Activated CD4-positive, alpha-beta T cell treated with anti-CD3 and anti-CD28 coated beads, Interleukin-10, Interleukin-2, amounts not matched to agents 100 ng/mL and 50 ng/mL, durations not matched to agents 16 hours and 8 hours (primary cell): ENCODE data around the gene TYROBP.
"Not testable (repeated sequence)": the region's sequence is repeated elsewhere in the genome, so short reads cannot be mapped to it uniquely, and the experiment has no call there.

Experiments used
- DNase-seq: peaks from one replicate; pipeline ENCODE4 v3.0.0-alpha.2; 2020

TYROBP gene

DNA sequence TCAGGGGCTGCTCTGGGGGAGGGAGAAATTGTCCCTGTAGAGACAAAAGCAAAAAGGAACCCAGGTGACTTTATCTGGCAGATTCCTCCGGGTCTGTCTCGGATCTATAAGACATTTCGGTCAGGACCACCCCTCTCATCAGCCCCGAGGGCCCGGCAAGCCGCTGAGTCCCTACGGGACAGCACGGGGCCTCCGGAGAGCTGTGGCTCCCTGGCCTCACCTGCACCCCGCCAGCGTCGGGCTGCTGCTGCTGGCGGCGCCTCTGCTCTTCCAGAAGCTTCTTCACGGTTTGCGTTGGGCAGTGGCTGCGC, 9.6 kb downstream of the TYROBP start:
- no peak for DNase-seq

DNA sequence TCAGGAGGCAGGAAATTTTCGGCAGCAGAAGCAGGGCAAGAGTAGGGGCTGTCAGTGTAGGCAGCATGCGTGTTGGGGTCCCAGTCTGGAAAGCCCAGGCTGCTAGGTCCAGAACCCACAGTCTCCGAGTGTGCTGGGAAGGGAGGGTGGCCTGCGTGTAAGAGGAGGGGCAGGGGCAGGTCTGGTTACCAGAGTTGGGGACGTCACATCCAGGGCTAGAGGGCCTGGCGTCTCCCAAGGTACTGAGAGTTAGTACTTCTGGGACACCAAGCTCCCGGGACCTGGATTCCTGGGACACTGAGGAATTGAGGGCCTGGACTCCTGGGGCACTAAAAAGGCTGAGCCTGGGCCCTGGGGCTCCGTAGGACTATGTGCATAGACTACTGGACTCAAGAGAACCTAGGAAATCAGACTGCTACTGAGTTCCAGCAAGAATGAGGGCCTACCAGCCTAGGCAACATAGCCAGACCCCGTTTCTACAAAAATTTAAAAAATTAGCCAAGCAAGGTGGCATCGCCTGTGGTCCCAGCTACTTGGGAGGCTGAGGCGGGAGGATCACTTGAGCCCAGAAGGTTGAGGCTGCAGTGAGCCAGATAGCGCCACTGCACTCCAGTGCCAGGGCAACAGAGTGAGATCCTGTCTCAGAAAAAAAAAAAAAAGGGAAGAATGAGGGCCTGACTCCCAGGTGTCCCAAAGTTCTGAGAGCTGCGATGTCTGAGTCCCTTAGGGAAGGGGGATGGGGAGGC, 10.2 kb downstream of the TYROBP start:
- no peak for DNase-seq

GRCh38 chr19:35896643-35897040, 11.5 kb downstream of the TYROBP start:
- DNase-seq: no peak

- DNase-seq: no peak
Observed at GRCh38 chr19:35895911-35896642, 12.0 kb downstream of the TYROBP start.

GRCh38 chr19:35894342-35894741, 13.8 kb downstream of the TYROBP start:
- no peak for DNase-seq

GRCh38 chr19:35891819-35892218, 16.3 kb downstream of the TYROBP start:
- DNase-seq: not testable (repeated sequence)

DNA sequence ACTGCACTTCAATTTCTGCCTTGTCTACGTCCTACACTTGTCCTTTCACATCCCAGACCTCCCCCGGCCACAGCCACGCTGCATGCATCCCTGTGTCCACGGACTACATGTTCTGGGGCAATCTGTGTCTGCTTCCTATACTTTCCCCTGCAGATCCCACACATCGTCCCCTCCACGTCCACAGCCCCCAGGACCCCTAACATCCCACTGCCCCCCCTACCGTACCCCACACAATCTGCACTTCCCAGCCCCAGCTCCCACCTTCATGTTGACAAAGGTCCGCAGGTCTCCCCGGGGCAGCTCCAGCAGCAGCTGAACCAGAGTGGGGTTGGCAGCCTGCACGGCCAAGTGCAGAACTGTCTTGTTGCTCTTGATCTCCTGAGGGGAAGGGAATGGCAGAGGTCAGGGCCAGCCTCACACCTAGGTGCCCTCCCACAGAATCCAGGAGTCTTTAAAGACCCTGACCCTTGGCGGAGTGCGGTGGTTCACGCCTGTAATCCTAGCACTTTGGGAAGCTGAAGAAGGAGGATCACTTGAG, 17.9 kb downstream of the TYROBP start:
- DNase-seq: no peak

GRCh38 chr19:35889370-35890112, 18.6 kb downstream of the TYROBP start:
- no peak for DNase-seq

DNA sequence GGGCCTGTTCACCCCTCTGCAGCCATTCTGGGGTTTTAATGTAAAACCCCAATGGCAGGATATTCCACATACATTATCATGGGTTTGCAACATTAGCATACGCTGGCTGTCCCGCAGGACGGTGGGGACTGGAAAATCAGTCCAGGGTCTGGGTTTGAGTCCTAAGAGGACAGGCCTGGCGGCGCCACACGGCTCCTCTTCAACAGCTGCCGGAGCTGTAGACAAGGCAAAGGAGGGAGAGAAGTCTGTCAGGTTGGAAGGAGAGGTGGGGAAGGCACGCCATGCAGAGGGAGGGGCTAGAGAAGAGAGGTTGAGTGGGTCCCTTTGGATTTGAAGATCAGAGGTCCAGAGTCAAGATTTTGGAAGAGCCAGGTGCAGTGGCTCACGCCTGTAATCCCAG, 19.7 kb downstream of the TYROBP start:
- no peak for DNase-seq

- DNase-seq: no peak
Observed at GRCh38 chr19:35887197-35887596, 20.9 kb downstream of the TYROBP start.

GRCh38 chr19:35885904-35886303, 22.2 kb downstream of the TYROBP start:
- DNase-seq: no peak

DNA sequence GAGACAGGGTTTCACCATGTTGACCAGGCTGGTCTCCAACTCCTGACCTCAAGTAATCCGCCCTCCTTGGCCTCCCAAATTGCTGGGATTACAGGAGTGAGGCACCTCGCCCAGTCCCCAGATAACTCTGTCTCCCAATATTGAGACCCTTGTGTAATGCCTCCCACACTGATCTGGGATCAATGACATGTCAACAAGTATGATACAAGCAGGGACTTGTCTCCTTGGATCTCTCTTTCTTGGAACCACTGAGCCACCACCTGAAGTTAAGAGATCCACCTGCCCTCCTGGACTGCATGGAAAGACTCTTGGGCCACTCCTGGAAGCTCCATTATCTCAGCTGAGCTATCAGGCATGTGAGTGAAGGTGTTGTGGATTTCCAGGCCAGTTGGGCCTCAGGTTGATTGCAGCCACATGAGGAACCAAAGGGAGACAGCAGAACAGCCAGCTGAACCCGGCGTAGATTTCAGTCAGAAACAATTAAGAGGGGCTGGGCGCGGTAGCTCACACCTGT, 22.8 kb downstream of the TYROBP start:
- DNase-seq: no peak

GRCh38 chr19:35883882-35884281, 24.2 kb downstream of the TYROBP start:
- no peak for DNase-seq

DNA sequence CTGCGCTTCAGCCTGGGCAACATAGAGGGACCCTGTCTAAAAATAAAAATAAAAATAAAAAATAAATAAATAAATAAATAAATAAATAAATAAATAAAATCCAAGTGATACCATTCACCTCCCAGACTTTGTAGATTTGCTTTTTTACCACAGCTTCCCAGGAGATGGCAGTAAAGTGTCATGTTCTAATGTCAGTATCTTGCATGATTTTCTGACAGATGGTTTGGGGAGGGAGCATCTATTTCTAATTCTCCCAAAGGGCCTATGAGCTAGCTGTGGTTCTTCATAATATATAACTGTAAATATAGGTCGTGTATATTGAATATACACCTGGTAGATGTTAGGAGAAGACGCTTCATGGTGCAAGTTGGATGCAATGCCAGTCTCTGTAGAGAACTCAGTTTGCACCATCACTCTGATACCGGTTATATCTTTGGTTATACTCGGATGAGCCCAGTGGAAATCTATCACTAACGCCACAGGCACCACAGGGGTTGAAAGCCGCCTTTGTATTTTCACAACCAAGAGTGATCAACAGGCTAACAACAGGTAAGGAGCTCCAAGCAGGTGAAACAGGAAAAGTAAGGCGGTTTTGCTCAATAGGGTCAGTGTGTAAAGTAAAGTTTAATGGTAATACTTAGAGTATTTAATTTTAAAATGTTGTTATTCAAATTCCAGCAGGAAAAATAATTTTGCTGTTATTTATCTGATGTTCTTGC, 25.8 kb downstream of the TYROBP start:
- DNase-seq: peak; percentile 65

GRCh38 chr19:35879770-35880317, 28.3 kb downstream of the TYROBP start:
- peak; percentile 84 for DNase-seq

GRCh38 chr19:35879068-35879467, 29.0 kb downstream of the TYROBP start:
- no peak for DNase-seq

GRCh38 chr19:35874392-35874930, 33.6 kb downstream of the TYROBP start:
- DNase-seq: no peak

GRCh38 chr19:35872180-35872579, 35.9 kb downstream of the TYROBP start:
- DNase-seq: no peak

DNA sequence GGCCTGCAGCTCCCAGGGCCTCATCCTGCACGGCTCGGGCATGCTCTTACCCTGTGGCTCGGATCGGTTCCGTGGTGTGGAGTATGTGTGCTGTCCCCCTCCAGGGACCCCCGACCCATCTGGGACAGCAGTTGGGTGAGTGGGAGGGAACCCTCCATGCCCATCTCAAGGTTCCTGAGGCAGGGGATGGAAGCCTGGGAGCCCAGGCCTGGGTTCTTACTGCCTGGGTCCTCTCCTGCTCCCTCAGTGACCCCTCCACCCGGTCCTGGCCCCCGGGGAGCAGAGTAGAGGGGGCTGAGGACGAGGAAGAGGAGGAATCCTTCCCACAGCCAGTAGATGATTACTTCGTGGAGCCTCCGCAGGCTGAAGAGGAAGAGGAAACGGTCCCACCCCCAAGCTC, 36.5 kb downstream of the TYROBP start:
- no peak for DNase-seq

DNA sequence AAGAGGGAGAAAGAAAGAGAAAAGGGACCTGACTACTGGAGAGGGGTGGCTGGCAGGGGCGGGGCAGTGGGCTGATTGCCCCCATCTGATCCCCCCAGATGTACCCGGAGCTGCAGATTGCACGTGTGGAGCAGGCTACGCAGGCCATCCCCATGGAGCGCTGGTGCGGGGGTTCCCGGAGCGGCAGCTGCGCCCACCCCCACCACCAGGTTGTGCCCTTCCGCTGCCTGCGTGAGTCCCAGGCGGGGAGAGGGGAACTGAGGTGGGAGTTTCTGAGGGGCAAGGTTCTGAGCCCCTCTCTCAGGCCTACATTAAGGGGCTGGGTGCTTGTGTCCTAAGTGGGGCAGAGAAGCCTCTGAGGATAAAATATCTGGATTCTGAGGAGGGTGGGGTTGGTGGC, 37.3 kb downstream of the TYROBP start:
- DNase-seq: no peak

DNA sequence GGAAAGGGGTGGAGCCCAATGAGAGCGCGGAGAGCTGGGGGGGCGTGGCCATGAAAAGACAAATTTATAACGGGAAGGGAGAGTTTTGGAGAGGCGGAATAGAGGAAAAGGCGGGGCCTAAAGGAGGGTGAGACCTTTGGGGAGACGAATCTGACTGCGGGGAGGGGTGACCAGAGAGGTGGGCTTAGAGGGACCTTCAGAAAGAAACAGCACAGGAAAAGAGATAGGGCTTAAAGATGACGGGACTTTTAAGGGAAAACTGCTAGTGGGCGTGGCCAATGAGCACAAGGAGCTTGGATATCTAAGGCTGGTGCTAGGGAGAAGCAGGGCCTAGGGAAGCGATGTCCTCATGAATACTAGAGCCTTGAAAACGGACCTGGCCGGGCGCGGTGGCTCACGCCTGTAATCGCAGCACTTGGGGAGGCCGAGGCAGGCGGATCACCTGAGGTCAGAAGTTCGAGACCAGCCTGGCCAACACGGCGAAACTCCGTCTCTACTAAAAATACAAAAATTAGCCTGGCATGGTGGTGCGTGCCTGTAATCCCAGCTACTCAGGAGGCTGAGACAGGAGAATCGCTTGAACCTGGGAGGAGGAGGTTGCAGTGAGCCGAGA, 37.9 kb downstream of the TYROBP start:
- peak; percentile 79 for DNase-seq
